PFSK-1 (cell line): ENCODE measurements around the gene TMCO1.

Experiments
- FOXP2 ChIP-seq: optimal IDR thresholded peaks from 2 replicates; pipeline ENCODE3; 2011; ENCODE audit warnings: borderline replicate concordance, control low read depth, inconsistent platforms; ENCODE audit not compliant: insufficient read depth; ENCODE audit errors: extremely low read length, extremely low read depth
- POLR2AphosphoS5 ChIP-seq: IDR thresholded peaks from 2 replicates; pipeline ENCODE4 v1.6.1; 2012; ENCODE audit warnings: low read depth, mild to moderate bottlenecking, control low read depth, low read length, moderate library complexity
- REST ChIP-seq, 2 experiments: IDR thresholded peaks; 2 replicates each; pipeline versions ENCODE4 v1.6.1 to v1.8.0; 2011 to 2012; ENCODE audit warnings: low read depth in 2 of 2, low read length in 2 of 2, control low read depth in 1 of 2, inconsistent platforms in 1 of 2, mild to moderate bottlenecking in 1 of 2, moderate library complexity in 1 of 2; ENCODE audit not compliant: insufficient read depth in 1 of 2
- SIN3A ChIP-seq: IDR thresholded peaks from 2 replicates; pipeline ENCODE4 v1.6.1; 2012; ENCODE audit warnings: mild to moderate bottlenecking, low read length, moderate library complexity, borderline replicate concordance; ENCODE audit not compliant: insufficient read depth
- TAF1 ChIP-seq: IDR thresholded peaks from 2 replicates; pipeline ENCODE4 v1.6.1; 2012; ENCODE audit warnings: low read length, control low read depth, borderline replicate concordance; ENCODE audit not compliant: insufficient read depth

The TMCO1 gene

GRCh38 chr1:165747632-165748447 lies 20.8 kb downstream of the TMCO1 start:
- TF ChIP-seq SIN3A (no peak), POLR2AphosphoS5 (no peak)

DNA sequence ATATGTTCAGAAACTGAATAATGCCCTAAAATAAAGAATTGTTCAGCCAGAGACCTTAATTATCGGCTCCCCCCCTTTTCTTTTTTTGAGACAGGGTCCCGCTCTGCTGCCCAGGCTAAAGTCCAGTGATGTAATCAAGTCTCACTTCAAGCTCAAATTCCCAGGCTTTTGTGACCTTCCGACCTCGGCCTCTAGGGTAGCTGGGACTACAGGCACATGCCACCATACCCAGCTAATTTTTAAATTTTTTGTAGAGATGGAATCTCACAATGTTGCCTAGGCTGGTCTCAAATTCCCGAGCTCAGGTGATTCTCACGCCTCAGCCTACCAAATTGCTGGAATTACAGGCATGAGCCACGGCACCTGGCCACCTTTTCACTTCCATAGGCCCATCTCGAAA lies 26.5 kb downstream of the TMCO1 start:
- no peak for TF ChIP-seq SIN3A
- no peak for TF ChIP-seq TAF1
- no peak for TF ChIP-seq FOXP2
- TF ChIP-seq REST (IDR thresholded peaks at IDR 0.05; ENCODE audit: insufficient read depth in 1 of 2, low read depth in 2 of 2, low read length in 2 of 2): no peak
- TF ChIP-seq POLR2AphosphoS5: no peak

DNA sequence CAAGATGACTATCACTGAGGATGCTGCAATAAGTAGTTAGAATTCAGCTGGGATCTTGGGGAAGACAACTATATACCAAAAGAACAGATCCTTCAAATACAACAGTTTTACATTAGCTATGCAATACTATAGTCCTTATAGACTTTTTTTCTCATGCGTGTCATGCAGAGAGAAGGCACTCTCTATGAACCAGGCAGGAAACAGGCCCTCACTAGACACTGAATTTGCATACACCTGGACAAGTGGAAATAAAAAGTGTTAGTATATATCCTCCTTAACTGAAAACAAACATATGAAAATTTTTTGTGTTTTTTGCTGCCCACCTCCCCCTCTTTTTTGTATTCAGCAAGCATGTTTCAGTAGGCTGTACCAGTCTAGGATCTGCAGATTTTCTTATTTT lies 29.9 kb downstream of the TMCO1 start:
- TF ChIP-seq REST (IDR thresholded peaks at IDR 0.05; ENCODE audit: insufficient read depth in 1 of 2, low read depth in 2 of 2, low read length in 2 of 2) (no peak), SIN3A (no peak), POLR2AphosphoS5 (no peak), TAF1 (no peak), FOXP2 (no peak)

- TF ChIP-seq TAF1: no peak
- no peak for TF ChIP-seq FOXP2
- no peak for TF ChIP-seq SIN3A
- TF ChIP-seq POLR2AphosphoS5: no peak
- no peak for TF ChIP-seq REST (IDR thresholded peaks at IDR 0.05; ENCODE audit: insufficient read depth in 1 of 2, low read depth in 2 of 2, low read length in 2 of 2)
Observed at GRCh38 chr1:165737196-165737595, 31.5 kb downstream of the TMCO1 start.

DNA sequence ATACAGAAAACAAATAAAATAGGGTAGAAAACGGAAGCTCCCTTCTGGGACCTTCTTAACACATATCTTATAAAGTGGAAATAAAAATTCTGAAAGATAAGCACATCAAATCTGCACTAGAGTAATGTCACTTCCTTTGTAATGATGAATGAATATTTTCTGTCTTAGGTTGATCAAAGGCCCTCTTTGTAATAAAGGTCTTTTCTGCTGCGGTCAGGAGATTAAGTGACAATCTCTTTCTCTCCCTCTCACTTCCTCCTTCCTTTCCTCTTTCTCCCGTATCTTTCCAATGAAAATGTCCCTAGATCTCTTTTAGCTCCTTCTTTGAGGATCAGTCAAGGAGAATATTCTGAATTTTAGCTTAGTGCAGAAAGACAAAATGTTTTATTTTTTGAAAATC lies 33.8 kb downstream of the TMCO1 start:
- no peak for TF ChIP-seq TAF1
- no peak for TF ChIP-seq REST (IDR thresholded peaks at IDR 0.05; ENCODE audit: insufficient read depth in 1 of 2, low read depth in 2 of 2, low read length in 2 of 2)
- no peak for TF ChIP-seq SIN3A
- no peak for TF ChIP-seq FOXP2
- no peak for TF ChIP-seq POLR2AphosphoS5
